NCI-H1436 (cell line): ENCODE results near the gene PMFBP1.
A peak's percentile ranks its signal among the peaks of the same experiment; 100 is the strongest.

Experiments used
- DNase-seq: peaks from one replicate; lab custom pipeline; 2025; lab: John Stamatoyannopoulos, UW

Gene PMFBP1

DNA sequence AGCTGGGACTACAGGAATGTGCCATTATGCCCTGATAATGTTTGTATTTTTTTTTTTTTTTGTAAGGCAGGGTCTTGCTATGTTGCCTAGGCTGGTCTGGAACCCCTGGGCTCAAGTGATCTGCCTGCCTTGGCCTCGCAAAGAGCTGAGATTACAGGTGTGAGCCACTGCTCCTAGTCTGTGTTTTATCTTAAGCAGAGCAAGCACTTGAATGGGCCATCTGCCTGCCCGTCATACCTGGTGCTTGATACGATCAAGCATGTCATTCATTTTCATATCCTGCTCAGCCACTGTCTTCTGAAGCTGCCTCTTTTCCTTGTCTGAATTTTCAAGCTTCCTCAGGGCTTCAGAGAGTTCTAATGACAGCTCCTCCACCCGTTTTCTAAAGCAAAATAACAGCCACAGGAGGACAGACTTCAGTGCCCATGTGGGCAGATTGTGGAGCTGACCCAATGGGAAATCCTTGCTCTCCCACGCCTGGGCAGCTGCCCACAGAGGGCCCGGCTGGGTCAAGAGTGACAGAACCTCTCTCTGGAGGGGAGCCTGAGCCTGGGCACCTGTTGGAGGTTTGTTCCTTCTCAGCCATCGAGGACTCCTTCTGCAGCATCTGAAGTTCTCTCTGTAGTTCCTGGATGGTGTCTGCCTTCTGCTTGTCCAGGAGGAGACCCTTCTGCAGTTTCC lies 41.8 kb downstream of the PMFBP1 start:
- DNase-seq: no peak

DNA sequence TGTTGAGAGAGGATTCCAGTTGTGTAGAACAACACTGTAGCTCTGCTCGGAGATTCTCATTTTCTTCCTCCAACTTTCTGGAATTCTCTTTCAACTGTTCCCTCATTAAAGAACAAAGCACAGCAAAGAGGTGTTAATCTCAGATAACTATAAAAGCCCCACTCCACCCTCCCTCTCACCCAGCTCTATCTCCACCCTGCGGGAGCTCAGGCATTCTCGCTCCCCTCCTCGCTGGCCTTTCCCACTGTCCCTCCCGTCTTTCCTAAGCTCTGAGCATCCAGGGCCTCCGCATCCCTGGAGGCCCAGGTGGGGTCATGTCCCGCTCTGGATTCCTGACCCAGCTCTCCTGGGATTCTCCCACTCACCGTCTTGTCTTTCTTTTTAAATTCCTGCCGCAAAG lies 43.3 kb downstream of the PMFBP1 start:
- no peak for DNase-seq

GRCh38 chr16:72126429-72126765 lies 45.6 kb downstream of the PMFBP1 start:
- no peak for DNase-seq

DNA sequence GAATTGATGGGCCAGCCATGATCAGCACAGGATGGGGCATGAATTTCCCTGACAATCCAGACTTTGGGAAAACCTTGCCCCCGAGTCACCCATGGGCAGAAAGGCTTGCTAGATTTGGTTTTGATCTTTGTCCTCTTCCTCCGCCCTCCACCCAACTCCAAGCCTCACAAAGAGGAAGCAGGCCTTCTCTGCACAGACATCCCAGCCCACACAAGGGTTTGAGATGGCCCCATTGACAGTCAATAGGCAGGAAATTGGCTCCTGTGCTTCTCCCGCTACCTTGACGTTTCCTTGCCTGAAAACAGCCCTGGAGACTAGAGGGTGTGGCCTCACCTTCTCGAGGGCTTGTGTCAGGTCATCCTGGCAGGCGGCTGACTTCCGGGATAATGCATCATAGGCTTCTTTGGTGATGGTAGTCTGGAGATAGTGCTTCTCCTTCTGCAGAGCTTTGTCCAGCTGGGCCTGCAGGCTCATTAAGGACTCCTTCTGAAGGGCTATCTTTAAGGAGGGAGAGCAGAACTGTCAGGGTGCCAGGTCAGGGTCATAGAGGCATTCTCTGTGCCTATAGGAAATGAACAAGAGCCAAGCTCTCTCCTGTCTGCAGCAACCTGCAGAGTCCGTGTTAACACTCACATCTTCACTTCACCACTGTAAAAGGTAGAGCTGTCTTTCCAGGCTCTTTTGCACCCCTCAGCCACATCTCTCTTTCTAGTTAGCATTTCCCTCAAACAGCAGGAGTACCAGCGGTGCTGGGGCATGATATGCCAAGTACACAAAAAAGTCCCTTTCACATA lies 46.1 kb downstream of the PMFBP1 start:
- no peak for DNase-seq

- DNase-seq: peak; percentile 79
Observed at GRCh38 chr16:72124761-72125634, 47.0 kb downstream of the PMFBP1 start.

- no peak for DNase-seq
Observed at GRCh38 chr16:72124148-72124547, 47.8 kb downstream of the PMFBP1 start.

- no peak for DNase-seq
Observed at GRCh38 chr16:72123426-72123825, 48.5 kb downstream of the PMFBP1 start.

GRCh38 chr16:72122916-72123315 lies 49.0 kb downstream of the PMFBP1 start:
- no peak for DNase-seq

DNA sequence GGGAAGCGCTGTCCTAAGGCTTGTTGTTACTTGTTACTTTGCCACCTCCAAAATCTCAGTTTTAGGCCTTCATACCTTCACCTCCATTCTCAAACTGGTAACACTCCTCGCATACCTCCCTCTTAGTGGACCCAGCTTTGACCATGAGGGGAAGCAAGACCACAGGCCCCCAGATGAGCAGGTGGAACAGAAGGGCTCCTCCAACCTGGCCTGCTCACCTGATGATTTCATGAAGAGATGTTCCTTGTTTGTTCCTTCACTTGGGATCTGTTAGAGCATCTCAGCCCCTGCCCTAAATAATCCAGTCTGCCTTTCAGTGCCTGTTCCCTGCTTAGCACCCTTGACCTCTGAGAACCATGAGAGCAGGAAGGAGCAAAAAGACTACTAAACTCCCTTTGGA lies 49.6 kb downstream of the PMFBP1 start:
- no peak for DNase-seq

DNA sequence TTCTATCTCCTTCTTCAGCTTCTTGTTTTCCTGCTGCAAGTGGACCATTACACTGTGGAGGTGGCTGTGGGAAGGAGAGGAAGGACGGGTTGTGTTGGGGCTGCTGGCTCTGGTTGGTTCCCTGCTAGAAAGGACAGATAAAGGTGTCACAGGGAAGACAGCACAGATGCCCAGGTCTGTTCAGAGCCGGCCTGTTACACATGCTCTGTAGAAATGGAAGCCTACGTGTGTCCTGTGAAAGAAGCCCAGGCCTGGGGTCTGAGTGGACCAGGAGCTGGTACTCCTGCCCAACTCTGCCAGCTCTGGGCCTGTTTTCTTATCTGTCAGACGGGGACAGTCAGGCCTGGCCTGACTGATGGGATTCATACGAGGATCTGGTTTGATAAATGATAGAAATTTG lies 51.9 kb downstream of the PMFBP1 start:
- no peak for DNase-seq

DNA sequence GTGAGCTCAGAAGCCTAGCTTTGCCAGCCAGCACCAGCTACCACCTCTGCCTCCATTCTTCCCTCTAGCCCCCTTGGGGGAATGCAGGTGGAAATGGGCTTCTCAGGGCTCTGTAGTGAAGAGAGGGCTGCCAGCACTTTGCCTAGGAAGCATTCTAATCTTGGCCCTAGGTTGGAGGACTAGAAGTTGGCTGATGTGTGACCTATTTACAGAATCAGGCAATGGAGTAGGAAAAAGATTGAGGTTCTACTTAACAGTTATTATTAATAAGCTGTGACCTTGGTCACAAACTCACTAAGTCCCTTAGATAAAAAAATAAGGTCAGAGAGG lies 58.4 kb downstream of the PMFBP1 start:
- no peak for DNase-seq

- no peak for DNase-seq
Observed at GRCh38 chr16:72112906-72113615, 58.9 kb downstream of the PMFBP1 start.

DNA sequence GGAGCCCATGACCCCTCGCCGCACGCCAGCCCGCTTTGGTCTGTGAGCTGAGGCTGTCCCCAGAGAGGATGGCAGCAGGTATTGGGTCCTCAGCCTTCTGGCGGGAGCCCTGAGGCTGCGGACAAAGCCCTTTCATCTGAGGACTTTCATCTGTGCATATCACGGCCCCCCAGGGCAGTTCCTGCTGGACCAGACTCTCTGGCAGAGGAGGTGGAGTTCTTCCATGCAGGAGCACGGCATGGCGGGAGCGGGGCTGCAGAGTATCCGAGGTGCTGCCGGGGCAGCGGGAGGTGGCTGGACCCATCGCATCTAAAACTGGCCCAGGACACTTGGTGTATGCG lies 59.5 kb downstream of the PMFBP1 start:
- no peak for DNase-seq

DNA sequence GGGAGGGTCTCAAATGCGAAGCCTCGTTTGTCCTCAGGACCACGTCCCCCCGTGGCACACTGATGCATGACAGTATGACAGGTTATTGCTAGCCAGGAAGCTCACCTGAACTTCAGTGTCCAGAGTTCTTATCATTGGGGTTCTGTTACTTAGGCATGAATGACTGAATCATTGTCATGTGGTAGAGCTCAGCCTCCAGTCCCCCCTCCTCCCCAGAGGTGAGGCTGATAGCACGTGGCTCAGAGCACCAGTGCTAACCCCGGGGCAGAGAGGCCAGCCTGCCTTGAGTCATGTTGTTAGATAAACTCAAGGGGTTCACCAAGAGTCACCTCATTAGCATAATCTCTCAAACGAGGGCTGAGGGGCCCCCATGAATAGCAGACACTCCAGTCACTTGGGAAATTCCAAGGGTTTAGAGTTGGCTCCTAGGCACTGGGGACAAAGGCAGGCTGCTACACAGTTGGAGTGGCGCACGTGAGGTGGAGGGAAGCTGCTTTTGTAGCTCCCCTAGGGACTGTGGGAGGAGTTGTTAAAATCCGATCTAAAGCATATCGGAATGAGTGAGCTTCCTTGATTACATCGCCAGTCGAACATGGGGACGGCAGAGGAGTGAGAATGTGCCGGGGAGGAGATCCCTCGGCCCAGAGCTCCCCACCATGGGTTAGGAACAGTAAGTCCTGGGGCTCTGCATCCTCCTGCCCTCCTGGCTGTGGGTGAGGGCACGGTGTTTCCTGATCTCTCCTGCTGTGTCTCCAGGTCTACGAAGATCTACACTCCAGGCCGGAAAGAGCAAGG lies 60.1 kb downstream of the PMFBP1 start:
- DNase-seq: no peak

DNA sequence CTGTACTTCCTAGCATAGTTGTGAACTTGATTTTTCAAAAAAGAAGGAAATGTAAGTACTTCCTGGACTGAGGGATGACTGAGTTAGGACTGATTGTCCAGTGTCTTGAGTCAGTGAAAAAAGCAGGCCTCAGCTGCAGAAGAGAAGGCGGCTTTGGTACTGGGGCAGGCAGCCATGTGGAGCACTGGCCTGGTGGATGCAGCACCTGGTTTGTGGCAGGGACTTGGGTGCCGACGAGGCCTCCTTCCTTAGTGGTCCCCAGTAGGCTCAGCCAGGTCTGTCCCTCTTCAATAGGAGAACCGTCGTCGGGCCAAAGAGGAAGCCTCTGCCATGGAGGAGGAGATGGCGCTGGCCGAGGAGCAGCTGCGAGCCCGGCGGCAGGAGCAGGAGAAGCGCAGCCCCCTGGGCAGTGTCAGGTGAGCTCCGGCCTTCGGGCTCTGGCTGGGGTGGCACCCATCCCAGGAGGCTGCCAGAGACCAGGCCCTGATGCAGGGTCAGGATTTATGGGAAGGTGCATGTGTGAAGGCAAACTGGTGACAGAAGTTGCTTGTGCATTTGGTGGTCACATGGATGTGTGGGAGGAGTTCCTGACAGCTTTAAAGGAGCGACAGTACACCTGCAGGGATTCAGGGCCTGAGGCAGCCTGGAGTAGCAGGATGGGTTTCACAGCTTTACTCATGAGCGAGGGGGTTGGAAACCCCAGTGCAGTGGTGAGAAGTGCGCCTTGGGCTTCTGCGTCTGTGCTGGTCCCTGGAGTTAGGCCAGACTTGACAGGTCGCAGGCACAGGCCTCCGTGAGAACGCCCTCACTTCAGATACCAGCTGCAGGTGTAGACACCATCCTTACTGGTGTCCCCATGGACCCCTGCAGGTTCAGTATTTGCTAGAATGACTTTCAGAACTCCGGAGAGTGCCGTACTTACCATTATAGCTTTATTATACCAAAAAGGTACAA lies 61.0 kb downstream of the PMFBP1 start:
- no peak for DNase-seq

DNA sequence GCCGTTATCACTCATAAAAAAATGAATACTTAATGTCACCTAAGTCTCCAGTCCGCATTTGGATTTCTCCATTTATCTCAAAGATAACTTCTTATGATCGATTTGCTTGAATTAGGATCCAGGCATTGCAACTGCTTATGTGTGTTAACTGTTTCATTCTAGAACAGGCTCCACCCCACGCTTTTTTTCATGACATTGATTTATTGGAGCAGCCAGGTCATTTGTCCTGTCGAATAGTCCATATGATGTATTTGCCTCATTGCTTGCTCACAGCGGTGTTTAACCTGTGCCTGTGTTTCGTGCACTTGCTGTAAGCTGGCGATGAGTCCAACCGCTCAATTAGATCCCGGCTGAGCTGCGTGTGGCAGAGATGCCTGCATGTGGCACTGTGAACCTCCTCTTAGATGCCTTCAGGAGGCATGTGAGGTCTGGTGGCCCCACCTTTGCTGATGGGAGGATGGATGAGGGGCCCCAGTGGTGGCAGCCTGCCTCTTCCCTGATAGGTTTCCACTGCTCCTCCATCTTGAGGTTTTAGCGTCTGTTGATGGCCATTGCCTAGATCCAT lies 61.9 kb downstream of the PMFBP1 start:
- DNase-seq: no peak

- no peak for DNase-seq
Observed at GRCh38 chr16:72109300-72109699, 62.7 kb downstream of the PMFBP1 start.

- DNase-seq: no peak
Observed at GRCh38 chr16:72108353-72109102, 63.4 kb downstream of the PMFBP1 start.

DNA sequence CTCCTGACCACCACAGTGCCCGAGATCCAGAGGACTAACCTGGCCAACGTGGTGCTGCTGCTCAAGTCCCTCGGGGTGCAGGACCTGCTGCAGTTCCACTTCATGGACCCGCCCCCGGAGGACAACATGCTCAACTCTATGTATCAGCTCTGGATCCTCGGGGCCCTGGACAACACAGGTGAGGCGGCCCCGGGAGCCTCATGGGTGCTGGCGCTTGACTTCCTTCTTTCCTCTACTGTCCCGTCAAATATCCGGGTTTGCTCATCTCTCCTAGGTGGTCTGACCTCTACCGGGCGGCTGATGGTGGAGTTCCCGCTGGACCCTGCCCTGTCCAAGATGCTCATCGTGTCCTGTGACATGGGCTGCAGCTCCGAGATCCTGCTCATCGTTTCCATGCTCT lies 64.6 kb downstream of the PMFBP1 start:
- DNase-seq: no peak
